OCI-LY1 (cell line): ENCODE results near the gene ADGB.

Source experiments
- H2AFZ ChIP-seq: fragments of 200-600 bp; sonication (generic), shearing (Covaris generic); 2 replicates; pipeline ENCODE4 v1.6.0; 2014; ENCODE audit warnings: antibody characterized with exemption, mild to moderate bottlenecking, low read length
- H3F3A ChIP-seq: fragments of 200-600 bp; sonication (generic), shearing (Covaris generic); 2 replicates; pipeline ENCODE4 v1.6.0; 2014; ENCODE audit warnings: mild to moderate bottlenecking, antibody characterized with exemption, low read length, moderate library complexity; ENCODE audit not compliant: insufficient read depth
- H3K27ac ChIP-seq: fragments of 200-600 bp; sonication (generic); 2 replicates; pipeline ENCODE4 v1.5.1; 2014; ENCODE audit warnings: low read length, mixed run types, mild to moderate bottlenecking, low read depth; ENCODE audit not compliant: poor library complexity, severe bottlenecking
- H3K27me3 ChIP-seq: fragments of 200-600 bp; sonication (generic); 2 replicates; pipeline ENCODE4 v1.6.0; 2014; ENCODE audit warnings: antibody characterized with exemption, mild to moderate bottlenecking, low read length, moderate library complexity; ENCODE audit not compliant: insufficient read depth
- H3K36me3 ChIP-seq: fragments of 200-600 bp; sonication (generic); 2 replicates; pipeline ENCODE4 v1.6.1; 2014; ENCODE audit warnings: mild to moderate bottlenecking, antibody characterized with exemption, low read length, moderate library complexity, mixed read lengths; ENCODE audit not compliant: insufficient read depth
- H3K4me1 ChIP-seq: fragments of 200-600 bp; sonication (generic); 2 replicates; pipeline ENCODE4 v1.5.1; 2014; ENCODE audit warnings: mild to moderate bottlenecking, low read length, moderate library complexity; ENCODE audit not compliant: insufficient read depth, severe bottlenecking
- H3K4me2 ChIP-seq: fragments of 200-600 bp; sonication (generic), shearing (Covaris generic); 2 replicates; pipeline ENCODE4 v1.6.1; 2014; ENCODE audit warnings: low read length
- H3K4me3 ChIP-seq: fragments of 200-600 bp; sonication (generic); 2 replicates; pipeline ENCODE4 v1.5.1; 2014; ENCODE audit warnings: low read length, low read depth, mild to moderate bottlenecking, mixed read lengths; ENCODE audit not compliant: poor library complexity, severe bottlenecking
- H3K79me2 ChIP-seq: fragments of 200-600 bp; shearing (Covaris generic); 2 replicates; pipeline ENCODE4 v1.6.1; 2016; ENCODE audit warnings: mixed run types, low read length, mixed read lengths; ENCODE audit not compliant: insufficient read depth
- H3K9ac ChIP-seq: fragments of 200-600 bp; sonication (generic), shearing (Covaris generic); 2 replicates; pipeline ENCODE4 v1.6.1; 2014; ENCODE audit warnings: mild to moderate bottlenecking, low read length, mixed read lengths
- H3K9me2 ChIP-seq: fragments of 200-600 bp; sonication (generic), shearing (Covaris generic); 2 replicates; pipeline ENCODE4 v1.6.1; 2014; ENCODE audit warnings: low read depth, mild to moderate bottlenecking, low read length, mixed read lengths
- H3K9me3 ChIP-seq: fragments of 200-600 bp; shearing (Covaris generic); 2 replicates; pipeline ENCODE4 v1.6.1; 2014; ENCODE audit warnings: low read length, mixed read lengths
- H4K20me1 ChIP-seq: fragments of 200-600 bp; sonication (generic), shearing (Covaris generic); 2 replicates; pipeline ENCODE4 v1.6.0; 2016; ENCODE audit warnings: mild to moderate bottlenecking, low read length; ENCODE audit not compliant: insufficient read depth
- CTCF ChIP-seq: fragments of 200-600 bp; sonication (generic), shearing (Covaris generic); IDR thresholded peaks from 2 replicates; pipeline ENCODE4 v1.5.1; 2017; ENCODE audit warnings: mild to moderate bottlenecking, antibody characterized with exemption, low read length, moderate library complexity, mixed read lengths
- EZH2 ChIP-seq: fragments of 200-600 bp; sonication (generic), shearing (Covaris generic); IDR thresholded peaks from 2 replicates; pipeline ENCODE4 v1.8.0; 2017; ENCODE audit warnings: borderline replicate concordance, mixed run types, mild to moderate bottlenecking, antibody characterized with exemption, low read length, moderate library complexity, mixed read lengths

Gene ADGB

GRCh38 chr6:146741609-146742008 is 142.8 kb downstream of the ADGB start:
- Histone ChIP-seq H2AFZ (no peak overlapping the region), H3K9ac (no peak overlapping the region), H3K4me2 (no peak overlapping the region), H3K4me3 (no peak overlapping the region), H3K27ac (no peak overlapping the region), H3K79me2 (no peaks in the 10 kb centered on the region), H3K36me3 (no peaks in the 10 kb centered on the region), H3K9me2 (no peaks in the 10 kb centered on the region), H3K9me3 (no peaks in the 10 kb centered on the region), H3K4me1 (no peaks in the 10 kb centered on the region), H3K27me3 (no peaks in the 10 kb centered on the region), H4K20me1 (no peaks in the 10 kb centered on the region), H3F3A (no peaks in the 10 kb centered on the region)
- TF ChIP-seq EZH2, result no peak
- no peak for TF ChIP-seq CTCF

- no peaks in the 10 kb centered on the region for H3K27me3 ChIP-seq
- H3K9me3 ChIP-seq, result no peaks in the 10 kb centered on the region
- no peaks in the 10 kb centered on the region for H4K20me1 ChIP-seq
- no peaks in the 10 kb centered on the region for H3K79me2 ChIP-seq
- no peaks in the 10 kb centered on the region for H3F3A ChIP-seq
- no peak overlapping the region for H3K4me2 ChIP-seq
- H3K4me3 ChIP-seq, result no peak overlapping the region
- H2AFZ ChIP-seq, result no peak overlapping the region
- H3K9ac ChIP-seq, result no peak overlapping the region
- H3K27ac ChIP-seq, result no peak overlapping the region
- H3K9me2 ChIP-seq, result no peaks in the 10 kb centered on the region
- no peaks in the 10 kb centered on the region for H3K36me3 ChIP-seq
- H3K4me1 ChIP-seq, result no peaks in the 10 kb centered on the region
- no peak for TF ChIP-seq EZH2
- TF ChIP-seq CTCF, result no peak
Measured at GRCh38 chr6:146753306-146753705, 154.5 kb downstream of the ADGB start.

- TF ChIP-seq CTCF, result no peak
- TF ChIP-seq EZH2, result no peak
- no peaks in the 10 kb centered on the region for H3K9me2 ChIP-seq
- H3K4me2 ChIP-seq, result no peak overlapping the region
- H3F3A ChIP-seq, result no peaks in the 10 kb centered on the region
- H3K9ac ChIP-seq, result no peak overlapping the region
- no peak overlapping the region for H3K4me3 ChIP-seq
- H3K27me3 ChIP-seq, result no peaks in the 10 kb centered on the region
- H3K36me3 ChIP-seq, result no peaks in the 10 kb centered on the region
- H3K4me1 ChIP-seq, result no peaks in the 10 kb centered on the region
- H3K27ac ChIP-seq, result no peak overlapping the region
- H3K9me3 ChIP-seq, result no peaks in the 10 kb centered on the region
- no peak overlapping the region for H2AFZ ChIP-seq
- no peaks in the 10 kb centered on the region for H3K79me2 ChIP-seq
- H4K20me1 ChIP-seq, result no peaks in the 10 kb centered on the region
Measured at GRCh38 chr6:146767632-146768031, 168.9 kb downstream of the ADGB start.
